SJCRH30 (cell line): ENCODE data around the gene LUZP2. TPM values are rescaled to one million over a fixed set of nuclear protein-coding genes. Genes with fewer than 3 reads are reported as not detected.
A peak's percentile ranks its signal among the peaks of the same experiment; 100 is the strongest.
"Not testable (repeated sequence)": the region's sequence is repeated elsewhere in the genome, so short reads cannot be mapped to it uniquely, and the experiment has no call there.

Experiments
- DNase-seq, 2 experiments: peaks; one replicate each; pipeline ENCODE4 v3.0.0-alpha.2; 2015 to 2020
- H3K27ac ChIP-seq: fragments of 250-450 bp; sonication (Bioruptor Pico); 2 replicates; pipeline ENCODE4 v1.5.1; 2020; ENCODE audit warnings: mild to moderate bottlenecking, moderate library complexity
- H3K27me3 ChIP-seq: fragments of 250-450 bp; sonication (Bioruptor Pico); 2 replicates; pipeline ENCODE4 v1.5.1; 2020; ENCODE audit warnings: mild to moderate bottlenecking, moderate library complexity
- H3K36me3 ChIP-seq: fragments of 250-450 bp; sonication (Bioruptor Pico); 2 replicates; pipeline ENCODE4 v1.5.1; 2020; ENCODE audit warnings: mild to moderate bottlenecking, moderate library complexity
- H3K4me1 ChIP-seq: fragments of 250-450 bp; sonication (Bioruptor Pico); 2 replicates; pipeline ENCODE4 v1.5.1; 2020; ENCODE audit warnings: mild to moderate bottlenecking, moderate library complexity
- H3K4me3 ChIP-seq: fragments of 250-450 bp; sonication (Bioruptor Pico); 2 replicates; pipeline ENCODE4 v1.5.1; 2020; ENCODE audit warnings: mild to moderate bottlenecking, moderate library complexity
- H3K9me3 ChIP-seq: fragments of 250-450 bp; sonication (Bioruptor Pico); replicated peaks from 2 replicates; pipeline ENCODE4 v1.5.1; 2020; ENCODE audit warnings: mild to moderate bottlenecking, moderate library complexity
- total RNA-seq: library from RNA; depleted of rRNA; stranded (reverse); fragments of >200 nt; shearing (Covaris generic); gene quantifications from 2 replicates; pipeline ENCODE4 v1.2.3, GENCODE V29; 2014

Gene LUZP2
- total RNA-seq, 1 experiment from 2014 or later: 28.3 TPM

DNA sequence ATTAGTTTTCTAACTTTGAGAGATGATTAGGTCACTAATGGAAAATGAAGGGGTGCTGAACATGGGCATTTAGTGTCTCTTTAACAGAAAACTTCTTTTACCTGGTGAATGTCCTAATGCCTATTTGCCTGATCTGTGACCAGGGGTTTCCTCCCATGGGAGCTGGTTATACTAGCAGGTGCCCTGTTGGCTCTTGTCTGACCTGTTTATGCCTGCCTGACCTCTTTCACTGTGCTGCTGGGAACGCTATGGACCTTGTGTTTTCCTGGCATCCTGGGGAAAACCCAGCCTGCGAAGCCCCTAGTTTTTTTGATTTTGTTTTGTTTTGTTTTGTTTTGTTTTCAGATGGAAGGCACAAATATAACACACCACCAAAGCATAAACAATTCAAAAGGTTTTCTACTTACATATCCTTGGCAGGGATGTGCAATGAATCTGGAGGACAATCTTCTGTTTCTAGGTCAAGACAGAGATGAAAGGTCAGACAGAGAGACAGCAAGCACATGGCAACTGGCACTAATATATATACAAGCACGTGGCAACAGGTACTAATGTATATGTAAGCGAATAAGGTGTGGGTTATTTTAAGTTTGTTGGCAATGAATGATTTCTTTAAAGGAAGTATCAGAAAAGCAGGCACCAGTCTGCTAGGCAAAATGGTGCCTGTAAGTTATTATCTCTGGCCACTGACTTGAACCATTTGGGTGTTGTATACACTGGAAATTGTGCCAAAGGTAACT, 390.2 kb downstream of the LUZP2 start:
- no peaks in the 10 kb centered on the region for H3K36me3 ChIP-seq
- no peak for DNase-seq
- no peak overlapping the region for H3K27ac ChIP-seq
- no peak overlapping the region for H3K4me3 ChIP-seq
- H3K4me1 ChIP-seq: no peaks in the 10 kb centered on the region
- H3K9me3 ChIP-seq: no peaks in the 10 kb centered on the region
- H3K27me3 ChIP-seq: no peaks in the 10 kb centered on the region

DNA sequence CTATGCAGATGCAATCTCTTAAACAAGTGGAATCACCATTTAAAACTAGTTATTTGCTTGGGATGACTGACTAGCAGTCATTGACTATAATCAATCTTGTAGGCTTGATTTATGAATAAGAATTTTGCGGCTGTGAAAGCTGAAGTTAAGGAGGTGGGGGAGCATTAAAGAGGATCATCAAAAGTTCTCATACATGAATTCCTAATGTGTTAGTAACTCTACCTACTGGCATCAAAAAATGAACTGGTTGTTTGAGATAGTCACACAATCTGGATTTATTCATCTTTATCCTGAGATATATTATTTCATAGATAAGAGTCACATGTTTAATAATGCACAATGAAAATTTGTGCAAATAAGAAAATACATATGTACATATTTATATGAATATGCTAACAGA, 393.6 kb downstream of the LUZP2 start:
- no peaks in the 10 kb centered on the region for H3K36me3 ChIP-seq
- H3K9me3 ChIP-seq: no peaks in the 10 kb centered on the region
- no peak overlapping the region for H3K27ac ChIP-seq
- H3K4me3 ChIP-seq: no peak overlapping the region
- no peaks in the 10 kb centered on the region; the same call in 1 of the 2 replicates for H3K4me1 ChIP-seq
- no peak for DNase-seq
- H3K27me3 ChIP-seq: no peaks in the 10 kb centered on the region

DNA sequence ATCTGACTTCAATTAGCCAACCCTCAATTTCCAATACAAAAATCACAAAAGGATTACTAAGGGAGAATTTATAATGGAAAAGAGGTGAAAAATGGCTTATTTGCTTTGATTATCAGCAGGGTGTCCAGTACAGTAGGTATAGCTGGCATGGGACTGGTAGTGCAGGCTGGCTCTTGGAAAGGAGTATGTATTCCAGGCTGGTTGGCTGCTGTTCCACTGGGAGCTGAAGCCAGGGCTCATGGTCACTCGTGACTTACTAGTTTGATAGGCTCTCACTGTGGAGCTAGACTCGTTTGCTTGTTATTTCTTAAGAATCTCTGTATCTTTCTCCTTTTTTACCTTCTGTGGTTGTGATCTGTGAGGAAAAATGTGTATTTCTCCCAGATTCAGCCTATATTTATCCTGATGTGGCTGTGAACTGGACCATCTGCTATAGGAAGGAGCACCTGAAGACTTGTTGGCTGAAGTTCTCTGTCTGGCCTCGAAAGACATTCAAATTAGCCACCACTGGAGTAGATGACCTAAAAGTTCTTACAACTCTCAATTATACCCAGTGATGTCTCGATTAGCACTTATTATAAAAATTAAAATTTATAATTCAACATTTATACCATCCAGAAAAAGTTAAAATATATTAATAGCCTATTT, 395.1 kb downstream of the LUZP2 start:
- not testable (repeated sequence) for H3K4me1 ChIP-seq, H3K9me3 ChIP-seq, H3K36me3 ChIP-seq, H3K27ac ChIP-seq, H3K4me3 ChIP-seq, DNase-seq, H3K27me3 ChIP-seq

DNA sequence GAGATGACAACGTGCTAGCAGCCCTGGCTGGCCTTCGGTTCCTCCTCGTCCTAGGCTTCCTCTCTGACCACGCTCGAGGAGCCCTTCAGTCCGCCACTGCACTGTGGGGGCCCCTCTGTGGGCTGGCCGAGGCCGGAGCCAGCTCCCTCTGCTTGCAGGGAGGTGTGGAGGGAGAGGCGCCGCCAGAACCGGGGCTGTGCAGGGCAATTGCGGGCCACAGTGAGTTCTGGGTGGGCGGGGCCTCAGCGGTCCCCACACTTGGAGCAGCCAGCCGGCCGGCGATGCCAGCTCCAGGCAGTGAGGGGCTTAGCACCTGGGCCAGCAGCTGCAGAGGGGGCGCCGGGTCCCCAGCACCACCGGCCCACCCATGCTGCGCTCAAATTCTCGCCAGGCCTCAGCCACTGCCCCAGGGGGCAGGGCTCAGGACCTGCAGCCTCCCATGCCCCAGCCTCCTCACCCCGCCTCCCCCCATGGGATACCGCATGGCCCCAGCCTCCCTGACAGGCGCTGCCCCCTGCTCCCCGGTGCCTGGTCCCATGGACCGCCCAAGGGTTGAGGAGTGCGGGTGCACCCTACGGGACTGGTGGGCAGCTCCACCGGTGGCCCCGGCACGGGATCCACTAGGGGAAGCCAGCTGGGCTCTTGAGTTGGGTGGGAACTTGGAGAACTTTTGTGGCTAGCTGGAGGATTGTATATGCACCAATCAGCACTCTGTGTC, 399.4 kb downstream of the LUZP2 start:
- Histone ChIP-seq H3K36me3 (no peaks in the 10 kb centered on the region), H3K4me1 (no peaks in the 10 kb centered on the region; the same call in 1 of the 2 replicates), H3K9me3 (no peaks in the 10 kb centered on the region), H3K27me3 (no peaks in the 10 kb centered on the region), H3K4me3 (no peak overlapping the region), H3K27ac (no peak overlapping the region)
- no peak for DNase-seq

DNA sequence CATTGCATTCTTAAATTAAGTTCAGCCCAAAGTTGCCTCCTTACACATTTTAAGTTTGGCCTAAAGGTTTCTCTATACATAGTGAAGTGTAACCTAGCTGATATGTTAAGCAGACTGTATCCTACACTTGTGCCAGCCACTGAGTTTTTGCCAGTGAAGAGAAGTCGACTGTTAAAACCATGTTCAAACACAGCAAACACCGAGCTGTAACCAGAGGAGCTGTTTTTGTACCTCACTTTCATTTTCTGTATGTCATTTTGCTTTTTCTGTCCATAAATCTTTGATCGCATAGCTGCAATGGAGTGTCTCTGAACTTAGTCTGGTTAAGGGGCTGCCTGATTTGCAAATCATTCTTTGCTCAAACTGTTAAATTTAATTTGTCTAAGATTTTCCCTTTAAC, 403.7 kb downstream of the LUZP2 start:
- no peak overlapping the region for H3K27ac ChIP-seq

DNA sequence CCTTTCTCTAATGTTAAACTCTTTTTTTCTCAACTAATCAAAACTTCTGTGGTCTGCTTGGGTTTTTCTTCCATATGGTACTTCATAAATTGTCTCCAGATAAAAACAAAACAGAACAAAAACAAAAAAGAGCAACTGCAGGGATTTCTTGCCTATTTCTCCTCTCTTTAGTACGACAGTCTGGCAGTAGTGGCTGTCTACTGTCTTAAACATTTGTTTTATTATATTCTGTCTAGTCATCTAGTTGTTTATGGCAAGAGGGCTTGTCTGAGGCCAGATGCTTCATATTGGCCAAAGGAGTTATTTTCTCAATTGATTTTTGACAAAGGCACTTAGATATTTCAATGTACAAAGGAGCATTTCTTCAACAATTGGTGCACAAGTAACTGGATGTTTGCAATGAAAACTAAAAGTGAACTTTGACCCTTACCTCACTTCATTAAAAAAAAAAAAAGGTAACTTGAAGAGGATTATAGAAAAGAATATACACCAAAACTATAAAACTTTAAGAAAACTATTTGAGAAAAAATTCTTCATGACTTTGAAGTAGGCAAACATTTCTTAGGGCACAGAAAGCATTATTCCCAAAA, 404.2 kb downstream of the LUZP2 start:
- no peaks in the 10 kb centered on the region for H3K4me1 ChIP-seq
- DNase-seq: no peak
- no peak overlapping the region for H3K4me3 ChIP-seq
- no peaks in the 10 kb centered on the region for H3K27me3 ChIP-seq
- H3K36me3 ChIP-seq: no peaks in the 10 kb centered on the region
- no peak overlapping the region for H3K27ac ChIP-seq
- H3K9me3 ChIP-seq: no peaks in the 10 kb centered on the region

More for the DNA sequence above, 403.7 kb downstream of the LUZP2 start:
- Histone ChIP-seq H3K4me3 (no peak overlapping the region), H3K36me3 (no peaks in the 10 kb centered on the region), H3K9me3 (no peaks in the 10 kb centered on the region), H3K4me1 (no peaks in the 10 kb centered on the region), H3K27me3 (no peaks in the 10 kb centered on the region)
- DNase-seq: no peak

DNA sequence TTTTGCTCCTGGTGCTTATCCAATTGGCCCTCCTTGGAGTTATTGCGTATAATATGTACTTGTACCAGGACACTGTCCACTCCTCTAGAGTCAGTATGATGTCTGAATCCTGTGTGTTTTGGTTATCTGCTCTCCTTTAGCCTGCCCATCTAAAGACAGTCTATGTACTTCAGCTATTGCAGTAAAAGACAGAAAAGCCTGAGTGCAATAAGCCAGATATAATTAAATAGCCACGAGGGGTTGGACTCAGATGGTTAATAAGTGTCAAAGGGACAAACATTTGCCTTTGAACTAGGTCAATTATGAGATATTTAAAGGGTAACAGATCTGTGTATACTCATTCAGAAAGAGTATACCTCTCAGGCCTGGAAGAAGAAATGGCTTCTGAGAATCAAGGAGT, 406.7 kb downstream of the LUZP2 start:
- H3K27ac ChIP-seq: no peak overlapping the region
- H3K4me3 ChIP-seq: no peak overlapping the region
- H3K9me3 ChIP-seq: no peaks in the 10 kb centered on the region
- no peaks in the 10 kb centered on the region for H3K27me3 ChIP-seq
- no peak for DNase-seq
- no peaks in the 10 kb centered on the region for H3K4me1 ChIP-seq
- no peaks in the 10 kb centered on the region for H3K36me3 ChIP-seq

DNA sequence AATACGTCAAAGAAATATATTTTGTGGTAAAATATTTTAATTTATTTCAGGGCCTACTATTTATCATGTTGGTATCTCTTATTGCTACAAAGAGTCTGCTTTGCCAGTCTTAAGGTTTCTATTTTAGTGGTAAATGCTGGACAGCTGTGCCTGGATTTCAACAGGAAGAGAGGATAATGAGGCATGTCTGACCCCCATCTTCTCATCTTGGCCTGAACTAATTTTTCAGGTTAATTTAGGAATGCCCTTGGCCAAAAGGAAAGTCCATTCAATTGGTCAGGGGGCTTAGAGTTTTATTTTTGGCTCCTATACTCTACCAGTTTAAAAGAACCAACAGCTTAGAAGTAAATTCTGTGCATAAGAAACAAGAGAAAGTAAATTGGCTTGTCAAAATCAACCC, 428.2 kb downstream of the LUZP2 start:
- no peaks in the 10 kb centered on the region; the same call in 1 of the 2 replicates for H3K36me3 ChIP-seq

DNA sequence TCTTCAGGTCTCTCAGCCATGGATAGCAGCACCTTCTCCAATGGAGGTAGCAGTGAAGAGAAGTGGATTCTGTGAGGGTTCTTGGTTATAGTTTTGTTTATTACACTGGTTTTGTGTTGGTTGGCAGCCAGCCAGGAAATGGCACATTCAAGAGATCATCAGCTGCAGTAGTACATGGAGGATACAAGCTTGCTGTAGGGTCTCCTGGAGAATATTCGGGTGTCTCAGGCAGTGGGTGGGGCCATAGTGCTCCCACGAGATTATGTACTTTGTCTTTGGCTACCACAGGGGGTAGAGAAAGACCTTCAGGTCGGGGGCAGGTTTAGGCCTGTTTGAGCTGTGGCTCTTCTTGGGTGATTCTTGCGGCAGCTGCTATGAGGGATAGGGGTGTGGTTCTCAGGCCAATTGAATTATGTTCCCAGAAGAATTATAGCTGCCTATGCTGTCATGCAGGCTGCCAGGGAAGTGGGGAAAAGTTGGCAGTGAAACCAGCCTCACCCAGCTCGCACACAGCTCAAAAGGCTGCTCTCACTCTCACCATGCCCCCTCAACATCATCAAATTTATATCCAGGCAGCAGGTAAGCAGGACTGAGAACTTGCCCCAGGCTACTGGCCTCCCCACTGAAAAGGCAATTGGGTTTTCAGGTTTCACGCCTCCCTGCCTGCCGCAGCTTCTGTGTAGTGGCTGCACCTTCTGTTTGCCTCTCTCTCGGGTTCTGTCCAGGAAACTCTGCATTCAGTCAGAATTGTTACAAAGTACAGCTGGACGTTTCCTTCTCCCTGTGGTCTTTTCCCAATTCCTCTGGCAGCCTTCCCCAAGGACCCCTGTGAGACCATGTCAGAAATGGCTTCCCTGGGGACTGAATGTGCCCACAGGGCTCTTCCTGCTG, 435.5 kb downstream of the LUZP2 start:
- Histone ChIP-seq H3K9me3 (peaks cover 24% of the 10 kb centered on the region), H3K4me3 (peak overlapping the region; percentile 57), H3K27ac (peak overlapping the region; percentile 97), H3K27me3 (no peaks in the 10 kb centered on the region), H3K4me1 (peaks cover 35% of the 10 kb centered on the region), H3K36me3 (no peaks in the 10 kb centered on the region)
- DNase-seq: peak; percentile 89 to 95

More for the DNA sequence above, 428.2 kb downstream of the LUZP2 start:
- Histone ChIP-seq H3K27me3 (no peaks in the 10 kb centered on the region), H3K9me3 (peaks cover 28% of the 10 kb centered on the region), H3K27ac (peak overlapping the region; percentile 94), H3K4me3 (no peak overlapping the region), H3K4me1 (peaks cover 34% of the 10 kb centered on the region)
- peak; percentile 83 to 95 for DNase-seq

DNA sequence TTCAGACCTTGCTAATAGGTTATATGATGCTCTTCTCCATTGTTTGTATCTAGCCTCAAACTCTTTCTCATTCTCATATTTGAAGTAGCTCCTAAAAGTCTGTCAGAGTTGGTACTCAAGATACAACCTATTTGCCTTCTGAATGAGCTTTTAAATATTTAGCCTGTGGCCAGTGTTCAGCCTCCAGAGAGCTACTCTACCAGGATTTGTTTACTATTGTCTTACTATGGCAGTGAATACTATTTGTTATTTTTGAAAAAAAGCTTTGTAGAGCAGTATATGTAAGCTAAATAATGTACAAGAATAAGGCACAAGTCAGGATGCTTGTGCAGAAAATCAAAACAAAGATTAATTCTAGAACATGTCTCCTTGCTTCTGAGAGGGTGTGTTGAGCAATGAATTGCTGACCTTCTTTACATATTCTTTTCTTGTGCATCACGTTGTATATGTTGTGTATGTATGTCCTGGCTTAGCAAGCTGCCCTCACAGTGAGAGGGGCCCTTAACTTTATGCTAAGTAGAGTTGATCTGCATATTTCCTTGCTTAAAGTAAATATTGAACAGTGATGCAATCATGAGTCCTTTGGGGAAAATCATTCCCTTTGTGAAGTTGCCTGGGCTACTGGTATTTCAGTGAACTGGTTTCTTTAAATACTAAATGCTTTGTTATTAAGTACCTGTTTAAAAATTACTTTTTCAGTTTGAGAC, 438.0 kb downstream of the LUZP2 start:
- H3K9me3 ChIP-seq: peaks cover 7% of the 10 kb centered on the region
- peaks cover 21% of the 10 kb centered on the region for H3K4me1 ChIP-seq
- no peaks in the 10 kb centered on the region for H3K27me3 ChIP-seq
- peak overlapping the region; percentile 2; the same call in 1 of the 2 replicates for H3K27ac ChIP-seq
- DNase-seq: peak in 1 of 2 experiments; percentile 20
- no peak overlapping the region for H3K4me3 ChIP-seq
- H3K36me3 ChIP-seq: no peaks in the 10 kb centered on the region

DNA sequence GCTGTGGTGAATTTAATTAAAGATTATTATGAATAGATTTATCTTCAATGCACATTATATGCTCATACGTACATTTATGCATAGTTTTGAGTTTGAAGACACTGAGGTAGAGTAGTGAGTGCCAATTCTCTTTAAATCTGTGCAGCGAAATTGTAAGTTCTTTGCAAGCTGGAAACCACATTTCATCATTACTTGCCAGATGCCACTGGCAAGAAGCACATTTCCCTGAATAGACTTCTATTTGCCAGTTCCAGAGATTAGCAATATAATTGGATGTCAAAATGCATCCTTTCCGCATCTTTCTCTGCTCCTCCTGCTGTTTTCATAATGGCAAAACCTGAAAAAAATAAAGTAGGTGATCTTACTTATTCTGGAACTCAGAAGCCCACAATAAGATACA, 448.0 kb downstream of the LUZP2 start:
- no peak for DNase-seq
- Histone ChIP-seq H3K27ac (no peak overlapping the region), H3K4me3 (no peak overlapping the region), H3K9me3 (no peaks in the 10 kb centered on the region), H3K4me1 (peaks cover 3% of the 10 kb centered on the region; the same call in 1 of the 2 replicates), H3K36me3 (no peaks in the 10 kb centered on the region), H3K27me3 (no peaks in the 10 kb centered on the region)

DNA sequence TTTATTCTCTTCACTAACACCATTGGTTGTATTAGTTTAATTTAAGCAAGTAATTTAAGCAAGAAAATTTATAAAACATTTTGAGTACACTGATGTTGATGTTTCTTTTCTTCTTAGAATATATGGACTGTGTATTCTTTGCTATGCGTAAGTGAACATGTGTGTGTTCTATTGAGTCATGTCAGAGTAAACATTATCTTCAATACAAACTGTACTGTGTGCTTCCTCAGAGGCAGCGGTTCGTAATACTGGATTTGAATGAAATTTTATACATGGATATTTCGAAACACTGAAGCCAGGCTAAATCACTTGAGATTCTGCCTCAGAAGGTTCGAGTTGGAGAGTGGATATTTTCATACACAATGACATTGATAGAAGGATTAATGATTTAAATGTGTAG, 452.6 kb downstream of the LUZP2 start:
- Histone ChIP-seq H3K27ac (no peak overlapping the region), H3K27me3 (no peaks in the 10 kb centered on the region), H3K4me3 (no peak overlapping the region), H3K4me1 (peaks cover 11% of the 10 kb centered on the region), H3K9me3 (no peaks in the 10 kb centered on the region), H3K36me3 (no peaks in the 10 kb centered on the region)
- no peak for DNase-seq

DNA sequence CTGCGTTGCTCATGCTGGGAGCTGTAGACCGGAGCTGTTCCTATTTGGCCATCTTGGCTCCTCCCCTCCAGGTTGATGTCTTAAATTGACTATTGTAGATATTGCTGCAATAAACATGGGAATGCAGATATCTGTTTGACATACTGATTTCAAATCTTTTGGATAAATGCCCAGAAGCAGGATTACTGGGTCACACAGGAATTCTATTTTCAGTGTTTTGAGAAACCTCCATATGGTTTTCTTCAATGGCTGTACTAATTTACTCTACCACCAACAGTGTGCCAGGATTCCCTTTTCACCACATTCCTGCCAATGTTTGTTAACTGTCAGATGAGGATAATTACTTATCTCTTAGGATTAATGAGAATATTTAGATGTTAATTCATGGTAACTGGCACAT, 467.0 kb downstream of the LUZP2 start:
- no peaks in the 10 kb centered on the region for H3K36me3 ChIP-seq
- no peaks in the 10 kb centered on the region for H3K4me1 ChIP-seq
- H3K27ac ChIP-seq: no peak overlapping the region
- no peaks in the 10 kb centered on the region for H3K9me3 ChIP-seq
- H3K27me3 ChIP-seq: no peaks in the 10 kb centered on the region
- peak in 1 of 2 experiments; percentile 9 for DNase-seq
- H3K4me3 ChIP-seq: no peak overlapping the region
